HFFc6 (cell line): Measurements from ENCODE around the gene NR2E1. TPM values are rescaled to one million over a fixed set of nuclear protein-coding genes. Genes with fewer than 3 reads are reported as not detected.

Experiments
- DNase-seq: peaks from one replicate; pipeline ENCODE4 v3.0.0-alpha.2; 2018
- H3K27ac Mint-ChIP-seq: 2 replicates; pipeline ENCODE4 v1.8.0; 2020; ENCODE audit warnings: mild to moderate bottlenecking, mixed read lengths
- H3K27me3 Mint-ChIP-seq: 2 replicates; pipeline ENCODE4 v1.8.0; 2021; ENCODE audit warnings: mild to moderate bottlenecking, moderate library complexity, mixed read lengths; ENCODE audit not compliant: insufficient read depth
- H3K36me3 Mint-ChIP-seq: 2 replicates; pipeline ENCODE4 v1.8.0; 2021; ENCODE audit warnings: low read depth, mixed read lengths
- H3K4me1 Mint-ChIP-seq: 2 replicates; pipeline ENCODE4 v1.8.0; 2020; ENCODE audit warnings: low read depth, mixed read lengths
- H3K4me3 Mint-ChIP-seq: 2 replicates; pipeline ENCODE4 v1.8.0; 2020; ENCODE audit warnings: mild to moderate bottlenecking, moderate library complexity, mixed read lengths
- H3K9me3 Mint-ChIP-seq: 2 replicates; pipeline ENCODE4 v1.8.0; 2020; ENCODE audit warnings: mild to moderate bottlenecking, mixed read lengths
- CTCF ChIP-seq: fragments of 200-600 bp; sonication (generic); IDR thresholded peaks from 2 replicates; pipeline ENCODE4 v1.5.0; 2021; ENCODE audit warnings: antibody characterized with exemption, mild to moderate bottlenecking
- total RNA-seq, 6 experiments: library from RNA; stranded (reverse); fragmentation: NEBNext Ultra II Directional; extraction: Animal tissue kit (Norgen Biotek cat#: 25700); gene quantifications; 2 replicates in 1 of 6; 3 replicates in 5 of 6; pipeline ENCODE4 v1.2.3, GENCODE V29; 2021

Gene NR2E1
- total RNA-seq, 6 experiments from 2014 or later: not detected

- H3K4me1 Mint-ChIP-seq: peaks cover 19% of the 10 kb centered on the region
- TF ChIP-seq CTCF: no peak
- H3K9me3 Mint-ChIP-seq: no peaks in the 10 kb centered on the region
- H3K4me3 Mint-ChIP-seq: no peak overlapping the region
- H3K27ac Mint-ChIP-seq: peak overlapping the region; percentile 55
- no peak for DNase-seq
- H3K27me3 Mint-ChIP-seq: no peaks in the 10 kb centered on the region
- H3K36me3 Mint-ChIP-seq: peaks cover 23% of the 10 kb centered on the region
Measured at GRCh38 chr6:108222064-108222463, 56.2 kb downstream of the NR2E1 start.

- DNase-seq: no peak
- no peak overlapping the region; the same call in 1 of the 2 replicates for H3K4me3 Mint-ChIP-seq
- H3K4me1 Mint-ChIP-seq: peaks cover 19% of the 10 kb centered on the region
- no peak for TF ChIP-seq CTCF
- H3K36me3 Mint-ChIP-seq: peaks cover 23% of the 10 kb centered on the region
- peak overlapping the region; percentile 55 for H3K27ac Mint-ChIP-seq
- H3K27me3 Mint-ChIP-seq: no peaks in the 10 kb centered on the region
- H3K9me3 Mint-ChIP-seq: no peaks in the 10 kb centered on the region
Measured at GRCh38 chr6:108222504-108222903, 56.7 kb downstream of the NR2E1 start.

- no peak for DNase-seq
- TF ChIP-seq CTCF: no peak
- H3K4me3 Mint-ChIP-seq: no peak overlapping the region
- no peak overlapping the region for H3K27ac Mint-ChIP-seq
- no peaks in the 10 kb centered on the region for H3K27me3 Mint-ChIP-seq
- peaks cover 7% of the 10 kb centered on the region; the same call in 1 of the 2 replicates for H3K36me3 Mint-ChIP-seq
- H3K9me3 Mint-ChIP-seq: no peaks in the 10 kb centered on the region
- peaks cover 36% of the 10 kb centered on the region for H3K4me1 Mint-ChIP-seq
Measured at GRCh38 chr6:108227290-108227689, 61.5 kb downstream of the NR2E1 start.

GRCh38 chr6:108228416-108228815 lies 62.6 kb downstream of the NR2E1 start:
- TF ChIP-seq CTCF: no peak
- Mint-ChIP-seq H3K4me3 (no peak overlapping the region), H3K27ac (no peak overlapping the region), H3K36me3 (no peaks in the 10 kb centered on the region), H3K27me3 (no peaks in the 10 kb centered on the region), H3K4me1 (peaks cover 34% of the 10 kb centered on the region), H3K9me3 (no peaks in the 10 kb centered on the region)
- DNase-seq: no peak

GRCh38 chr6:108235127-108235526 lies 69.3 kb downstream of the NR2E1 start:
- Mint-ChIP-seq H3K4me1 (peaks cover 27% of the 10 kb centered on the region), H3K36me3 (peaks cover 5% of the 10 kb centered on the region; the same call in 1 of the 2 replicates), H3K27me3 (no peaks in the 10 kb centered on the region), H3K9me3 (no peaks in the 10 kb centered on the region), H3K27ac (no peak overlapping the region), H3K4me3 (no peak overlapping the region)
- no peak for DNase-seq
- TF ChIP-seq CTCF: no peak

- Mint-ChIP-seq H3K4me1 (peaks cover 17% of the 10 kb centered on the region), H3K27me3 (no peaks in the 10 kb centered on the region), H3K4me3 (no peak overlapping the region), H3K36me3 (peaks cover 14% of the 10 kb centered on the region), H3K27ac (no peak overlapping the region), H3K9me3 (no peaks in the 10 kb centered on the region; the same call in 1 of the 2 replicates)
- no peak for DNase-seq
- no peak for TF ChIP-seq CTCF
Measured at GRCh38 chr6:108236791-108237190, 71.0 kb downstream of the NR2E1 start.
